Kidney (tissue), 14 donors: ENCODE measurements around the gene DGKG. TPM values are rescaled to one million over a fixed set of nuclear protein-coding genes. Genes with fewer than 3 reads are reported as not detected.
A peak's percentile ranks its signal among the peaks of the same experiment; 100 is the strongest.

Experiments
- DNase-seq, 5 donors: peaks; one replicate each; pipeline ENCODE4 v3.0.0-alpha.2; 2013 to 2020
- FAIRE-seq: peaks from 2 replicates; lab custom pipeline; 2012; peaks lifted over from hg19 to GRCh38; lab: Jason Lieb, UNC
- H3K27ac ChIP-seq, 2 donors: one replicate each; pipeline ENCODE4 v1.7.0; 2013; ENCODE audit warnings: low read depth in 2 of 2, low read length in 2 of 2, inconsistent platforms in 1 of 2
- H3K27me3 ChIP-seq: one replicate; pipeline ENCODE4 v1.7.1; 2013; ENCODE audit warnings: low read length, inconsistent platforms; ENCODE audit not compliant: control insufficient read depth, insufficient read depth
- H3K36me3 ChIP-seq, 3 donors: one replicate each; pipeline versions ENCODE4 v1.7.0 to v1.7.1; 2013; ENCODE audit warnings: low read length in 3 of 3, control low read depth in 1 of 3, inconsistent platforms in 1 of 3; ENCODE audit not compliant: insufficient read depth in 3 of 3, control insufficient read depth in 2 of 3
- H3K4me1 ChIP-seq, 3 donors: one replicate each; pipeline versions ENCODE4 v1.7.0 to v1.7.1; 2013; ENCODE audit warnings: low read length in 3 of 3, inconsistent platforms in 1 of 3, low read depth in 1 of 3; ENCODE audit not compliant: control insufficient read depth in 2 of 3, insufficient read depth in 2 of 3
- H3K4me3 ChIP-seq, 3 donors: one replicate each; pipeline versions ENCODE4 v1.7.0 to v1.8.1; 2013; ENCODE audit warnings: low read length in 3 of 3, control low read depth in 1 of 3, inconsistent platforms in 1 of 3
- H3K9ac ChIP-seq, 3 donors: one replicate each; pipeline versions ENCODE4 v1.7.0 to v1.7.1; 2013; ENCODE audit warnings: low read length in 3 of 3, control low read depth in 1 of 3, inconsistent platforms in 1 of 3
- H3K9me3 ChIP-seq, 3 donors: one replicate each; pipeline versions ENCODE4 v1.7.0 to v1.7.1; 2013; ENCODE audit warnings: low read length in 3 of 3, control low read depth in 1 of 3, inconsistent platforms in 1 of 3; ENCODE audit not compliant: control insufficient read depth in 2 of 3, insufficient read depth in 1 of 3
- intact Hi-C: fragments of 100-400 bp; cut with DNase I; formaldehyde crosslinking; loops from one replicate; pipeline ENCODE4 v1.11.1; 2022
- polyA plus RNA-seq: library from polyadenylated mRNA; stranded (reverse); fragments of 350-450 nt; fragmentation: Illumina TruSeq; extraction: RNeasy Lipid Tissue Mini Kit (QIAGEN cat#74804); gene quantifications from one replicate; pipeline ENCODE4 v1.2.3, GENCODE V29; 2014; ENCODE audit warnings: low read depth, low replicate concordance; ENCODE audit not compliant: insufficient read depth
- total RNA-seq: library from RNA; stranded (reverse); fragmentation: NEBNext Ultra II Directional; extraction: Animal tissue kit (Norgen Biotek cat#: 25700); gene quantifications from one replicate; pipeline ENCODE4 v1.2.1, GENCODE V29; 2021
- TF ChIP-seq, protein P1 (sequence below): IDR thresholded peaks from 3 replicates; pipeline ENCODE4 v1.5.1; 2012; ENCODE audit warnings: mild to moderate bottlenecking, moderate library complexity, borderline replicate concordance; ENCODE audit not compliant: insufficient read depth; ENCODE audit errors: extremely low read depth
- donor health status: control.
- donor health status: control.
- donor health status: control.
- donor health status: control.
- donor health status: control.
- donor health status: DM: yes; HTN: yes; CAD: no.
- donor health status: Normal renal cell carcinoma (clear cell type).

DGKG gene
- total and polyA plus RNA-seq, 2 donors from 2014 or later: 0.95 to 11.4 TPM

DNA sequence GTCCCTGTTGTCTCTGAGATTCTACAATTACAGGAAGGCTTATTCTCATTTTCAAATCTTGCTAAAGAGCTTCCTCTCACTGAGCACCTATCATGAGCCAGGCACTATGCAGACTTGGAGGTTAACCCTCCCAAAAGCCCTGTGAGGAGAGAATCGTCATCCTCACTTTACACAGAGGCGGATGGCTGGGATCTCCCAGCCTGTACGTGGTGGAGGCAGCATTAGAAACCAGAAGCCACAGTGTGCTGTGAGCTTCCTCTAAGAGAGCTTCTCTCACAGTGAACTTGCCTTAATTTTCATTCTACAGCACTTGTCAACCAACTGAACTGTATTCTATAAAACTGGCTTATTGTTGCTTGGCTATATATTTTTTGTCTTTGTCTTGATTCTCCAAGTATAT lies 6.1 kb upstream of the DGKG start:
- Histone ChIP-seq H3K4me1 (no peaks in the 10 kb centered on the region), H3K4me3 (no peak overlapping the region), H3K9ac (no peak overlapping the region), H3K36me3 (no peaks in the 10 kb centered on the region), H3K27me3 (peaks cover 3% of the 10 kb centered on the region), H3K27ac (no peak overlapping the region), H3K9me3 (no peaks in the 10 kb centered on the region)
- FAIRE-seq: no peak
- TF ChIP-seq, protein P1, sequence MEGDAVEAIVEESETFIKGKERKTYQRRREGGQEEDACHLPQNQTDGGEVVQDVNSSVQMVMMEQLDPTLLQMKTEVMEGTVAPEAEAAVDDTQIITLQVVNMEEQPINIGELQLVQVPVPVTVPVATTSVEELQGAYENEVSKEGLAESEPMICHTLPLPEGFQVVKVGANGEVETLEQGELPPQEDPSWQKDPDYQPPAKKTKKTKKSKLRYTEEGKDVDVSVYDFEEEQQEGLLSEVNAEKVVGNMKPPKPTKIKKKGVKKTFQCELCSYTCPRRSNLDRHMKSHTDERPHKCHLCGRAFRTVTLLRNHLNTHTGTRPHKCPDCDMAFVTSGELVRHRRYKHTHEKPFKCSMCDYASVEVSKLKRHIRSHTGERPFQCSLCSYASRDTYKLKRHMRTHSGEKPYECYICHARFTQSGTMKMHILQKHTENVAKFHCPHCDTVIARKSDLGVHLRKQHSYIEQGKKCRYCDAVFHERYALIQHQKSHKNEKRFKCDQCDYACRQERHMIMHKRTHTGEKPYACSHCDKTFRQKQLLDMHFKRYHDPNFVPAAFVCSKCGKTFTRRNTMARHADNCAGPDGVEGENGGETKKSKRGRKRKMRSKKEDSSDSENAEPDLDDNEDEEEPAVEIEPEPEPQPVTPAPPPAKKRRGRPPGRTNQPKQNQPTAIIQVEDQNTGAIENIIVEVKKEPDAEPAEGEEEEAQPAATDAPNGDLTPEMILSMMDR: no peak
- DNase-seq: no peak
- intact Hi-C loops: no loop called here

- no peak overlapping the region for H3K4me3 ChIP-seq
- no peak overlapping the region for H3K27ac ChIP-seq
- H3K9ac ChIP-seq: no peak overlapping the region
- H3K36me3 ChIP-seq: no peaks in the 10 kb centered on the region
- peak in 2 of 5 donors; percentile 17 to 24 for DNase-seq
- TF ChIP-seq, protein P1: no peak
- FAIRE-seq: no peak
- peaks cover 0 to under 1% (median under 1%) of the 10 kb centered on the region in 3 donors for H3K4me1 ChIP-seq
- no peaks in the 10 kb centered on the region for H3K9me3 ChIP-seq
- intact Hi-C loops: no loop called here
- peaks cover 5% of the 10 kb centered on the region for H3K27me3 ChIP-seq
Measured at GRCh38 chr3:186367631-186368030, 5.6 kb upstream of the DGKG start.

DNA sequence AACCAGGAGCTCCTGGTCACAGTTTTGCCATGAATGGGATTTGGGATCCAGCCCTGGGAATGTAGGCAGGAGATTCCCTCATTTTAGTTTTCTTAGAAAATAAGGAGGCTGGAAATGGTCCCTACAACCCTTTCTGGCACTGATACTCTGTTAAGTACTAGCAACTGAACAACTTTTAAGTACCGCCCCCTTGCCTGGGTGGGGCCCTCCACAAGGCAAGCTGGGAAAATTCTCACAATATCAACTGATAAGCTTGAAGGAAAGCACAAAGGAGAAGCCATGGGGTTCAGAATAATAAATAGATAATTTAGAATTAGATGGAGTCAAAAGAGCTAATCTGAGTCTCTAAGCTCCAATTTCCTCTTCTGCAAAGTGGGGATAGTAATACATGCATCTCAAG lies 4.2 kb upstream of the DGKG start:
- Histone ChIP-seq H3K27ac (no peak overlapping the region), H3K4me1 (peaks cover 0 to 15% (median 4%) of the 10 kb centered on the region in 3 donors), H3K9me3 (no peaks in the 10 kb centered on the region), H3K9ac (no peak overlapping the region), H3K36me3 (no peaks in the 10 kb centered on the region), H3K4me3 (no peak overlapping the region), H3K27me3 (peaks cover 6% of the 10 kb centered on the region)
- no peak for DNase-seq
- TF ChIP-seq, protein P1: no peak
- intact Hi-C loops: no loop called here
- FAIRE-seq: no peak

DNA sequence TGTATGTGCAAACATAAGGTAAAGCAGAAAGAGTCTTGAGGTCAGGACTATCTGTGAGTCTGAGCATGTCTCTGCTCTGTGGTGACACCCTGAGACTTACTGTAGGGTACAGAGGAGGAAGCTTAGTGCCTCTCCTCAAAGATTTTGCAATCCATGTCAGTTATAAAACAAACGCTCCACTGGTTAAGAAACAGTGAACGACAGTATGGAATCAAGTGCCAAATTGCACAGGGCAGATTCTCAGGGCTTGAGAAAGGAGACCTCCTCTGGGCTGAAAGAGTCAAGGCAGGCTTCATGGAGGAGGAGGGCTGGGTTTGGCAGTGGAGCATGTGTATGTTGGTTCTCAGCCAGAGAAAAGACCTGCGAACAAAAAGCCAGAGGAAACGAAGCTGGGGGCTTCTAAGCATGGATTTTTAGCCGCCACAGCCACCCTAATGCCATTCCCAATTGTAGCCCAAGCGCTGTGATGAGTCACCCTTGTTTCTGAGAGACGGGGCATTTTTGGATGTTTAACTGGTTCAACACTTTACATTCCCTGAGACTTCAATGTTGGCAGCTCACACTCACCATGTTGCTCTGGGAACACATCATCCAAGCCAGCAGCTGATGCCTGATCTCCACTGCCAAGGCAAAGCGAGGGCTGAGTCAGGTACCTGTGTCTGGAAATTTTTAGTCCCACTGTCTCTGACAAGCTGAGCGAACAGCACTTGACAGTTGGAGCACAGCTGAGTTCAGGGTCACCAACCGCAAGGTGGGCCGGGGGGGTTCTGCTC lies 3.4 kb upstream of the DGKG start:
- Histone ChIP-seq H3K9ac (no peak overlapping the region), H3K27ac (no peak overlapping the region), H3K4me3 (no peak overlapping the region), H3K36me3 (no peaks in the 10 kb centered on the region), H3K9me3 (no peaks in the 10 kb centered on the region), H3K27me3 (peaks cover 8% of the 10 kb centered on the region), H3K4me1 (peaks cover 0 to 18% (median 4%) of the 10 kb centered on the region in 3 donors)
- TF ChIP-seq, protein P1: no peak
- no peak for FAIRE-seq
- intact Hi-C loops: no loop called here
- no peak for DNase-seq
